ENCODE measurements around the gene ZNF609.

Gene ZNF609

GRCh38 chr15:64717735-64718495, 257.5 kb downstream of the ZNF609 start:
- no peaks in the 10 kb centered on the region for H3K9me3 ChIP-seq (ENCODE audit: insufficient read depth, low read length)
- H2AFZ ChIP-seq (ENCODE audit: low read depth, low read length): no peak overlapping the region
- no peak for TF ChIP-seq EZH2phosphoT487 (IDR thresholded peaks at IDR 0.05; ENCODE audit: low read depth)
- no peak for TF ChIP-seq CTCF (IDR thresholded peaks at IDR 0.05; ENCODE audit: low read depth, low read length)
- H3K27me3 ChIP-seq (ENCODE audit: low read depth, low read length): no peaks in the 10 kb centered on the region
- H3K27ac ChIP-seq (ENCODE audit: low read length): no peak overlapping the region
- H3K4me3 ChIP-seq (ENCODE audit: low read length): no peak overlapping the region
- no peaks in the 10 kb centered on the region for H3K79me2 ChIP-seq (ENCODE audit: low read length)
- H3K9ac ChIP-seq (ENCODE audit: low read length): no peak overlapping the region
- no peaks in the 10 kb centered on the region for H3K36me3 ChIP-seq (replicated peaks; ENCODE audit: low read depth, low read length)
- H4K20me1 ChIP-seq (ENCODE audit: insufficient read depth, low read length): no peaks in the 10 kb centered on the region
- H3K4me2 ChIP-seq (ENCODE audit: low read length): no peak overlapping the region
- no peaks in the 10 kb centered on the region for H3K4me1 ChIP-seq (ENCODE audit: low read length)

- Histone ChIP-seq H3K4me3 (ENCODE audit: low read length) (no peak overlapping the region), H3K36me3 (replicated peaks; ENCODE audit: low read depth, low read length) (no peaks in the 10 kb centered on the region)
Observed at GRCh38 chr15:64720188-64720587, 259.8 kb downstream of the ZNF609 start.

GRCh38 chr15:64730151-64730550, 269.8 kb downstream of the ZNF609 start:
- TF ChIP-seq CTCF (IDR thresholded peaks at IDR 0.05; ENCODE audit: low read depth, low read length) (no peak), EZH2phosphoT487 (IDR thresholded peaks at IDR 0.05; ENCODE audit: low read depth) (no peak)
- Histone ChIP-seq H3K9me3 (ENCODE audit: insufficient read depth, low read length) (no peaks in the 10 kb centered on the region), H3K27ac (ENCODE audit: low read length) (no peak overlapping the region), H3K4me1 (ENCODE audit: low read length) (peaks cover 8% of the 10 kb centered on the region), H3K36me3 (replicated peaks; ENCODE audit: low read depth, low read length) (no peaks in the 10 kb centered on the region), H3K4me2 (ENCODE audit: low read length) (no peak overlapping the region), H3K79me2 (ENCODE audit: low read length) (no peaks in the 10 kb centered on the region), H3K27me3 (ENCODE audit: low read depth, low read length) (peaks cover 9% of the 10 kb centered on the region), H2AFZ (ENCODE audit: low read depth, low read length) (no peak overlapping the region), H4K20me1 (ENCODE audit: insufficient read depth, low read length) (no peaks in the 10 kb centered on the region), H3K9ac (ENCODE audit: low read length) (no peak overlapping the region), H3K4me3 (ENCODE audit: low read length) (no peak overlapping the region)

More at GRCh38 chr15:64720188-64720587, 259.8 kb downstream of the ZNF609 start:
- Histone ChIP-seq H3K27me3 (ENCODE audit: low read depth, low read length) (no peaks in the 10 kb centered on the region), H3K9me3 (ENCODE audit: insufficient read depth, low read length) (no peaks in the 10 kb centered on the region), H3K9ac (ENCODE audit: low read length) (no peak overlapping the region), H3K4me2 (ENCODE audit: low read length) (no peak overlapping the region), H4K20me1 (ENCODE audit: insufficient read depth, low read length) (no peaks in the 10 kb centered on the region), H2AFZ (ENCODE audit: low read depth, low read length) (no peak overlapping the region), H3K4me1 (ENCODE audit: low read length) (no peaks in the 10 kb centered on the region), H3K79me2 (ENCODE audit: low read length) (no peaks in the 10 kb centered on the region), H3K27ac (ENCODE audit: low read length) (no peak overlapping the region)
- TF ChIP-seq CTCF (IDR thresholded peaks at IDR 0.05; ENCODE audit: low read depth, low read length): no peak
- TF ChIP-seq EZH2phosphoT487 (IDR thresholded peaks at IDR 0.05; ENCODE audit: low read depth): no peak

GRCh38 chr15:64731012-64731804, 270.8 kb downstream of the ZNF609 start:
- Histone ChIP-seq H3K79me2 (ENCODE audit: low read length) (no peaks in the 10 kb centered on the region), H3K36me3 (replicated peaks; ENCODE audit: low read depth, low read length) (no peaks in the 10 kb centered on the region), H3K27ac (ENCODE audit: low read length) (no peak overlapping the region), H3K4me3 (ENCODE audit: low read length) (peak overlapping the region; percentile 39), H2AFZ (ENCODE audit: low read depth, low read length) (peak overlapping the region; percentile 47; the same call in 1 of the 2 replicates), H4K20me1 (ENCODE audit: insufficient read depth, low read length) (no peaks in the 10 kb centered on the region), H3K4me1 (ENCODE audit: low read length) (peaks cover 8% of the 10 kb centered on the region), H3K9ac (ENCODE audit: low read length) (no peak overlapping the region), H3K27me3 (ENCODE audit: low read depth, low read length) (peaks cover 9% of the 10 kb centered on the region), H3K4me2 (ENCODE audit: low read length) (peak overlapping the region; percentile 60), H3K9me3 (ENCODE audit: insufficient read depth, low read length) (no peaks in the 10 kb centered on the region)
- peak; percentile 94 for TF ChIP-seq CTCF (IDR thresholded peaks at IDR 0.05; ENCODE audit: low read depth, low read length)
- TF ChIP-seq EZH2phosphoT487 (IDR thresholded peaks at IDR 0.05; ENCODE audit: low read depth): no peak
